AG08395 (cell line): Measurements from ENCODE around the gene NOTO.
"Not testable (repeated sequence)": the region's sequence is repeated elsewhere in the genome, so short reads cannot be mapped to it uniquely, and the experiment has no call there.

ENCODE experiments used
- DNase-seq: peaks from one replicate; pipeline ENCODE4 v3.0.0; 2012; ENCODE audit warnings: mixed read lengths, low spot score

NOTO gene

GRCh38 chr2:73200281-73200680 lies 2.1 kb upstream of the NOTO start:
- DNase-seq, result not testable (repeated sequence)

GRCh38 chr2:73203055-73203681 lies 794 bp downstream of the NOTO start:
- no peak for DNase-seq

GRCh38 chr2:73205611-73206010 lies 3.2 kb downstream of the NOTO start:
- DNase-seq, result no peak

GRCh38 chr2:73208258-73208657 lies 5.9 kb downstream of the NOTO start:
- DNase-seq, result no peak

- DNase-seq, result no peak
Observed at GRCh38 chr2:73210019-73210418, 7.6 kb downstream of the NOTO start.

GRCh38 chr2:73210696-73211095 lies 8.3 kb downstream of the NOTO start:
- no peak for DNase-seq

- DNase-seq, result no peak
Observed at GRCh38 chr2:73212098-73212447, 9.7 kb downstream of the NOTO start.

- DNase-seq, result peak; percentile 88
Observed at GRCh38 chr2:73212448-73213176, 10.2 kb downstream of the NOTO start.

GRCh38 chr2:73214120-73215035 lies 12.0 kb downstream of the NOTO start, which contains the start of gene SMYD5:
Gene SMYD5, plus strand, starts transcription at chr2:73214245. Its CDS starts 22 bp downstream, at chr2:73214267.
- DNase-seq, result peak; percentile 91

GRCh38 chr2:73215254-73215653 lies 12.9 kb downstream of the NOTO start:
- DNase-seq, result no peak

- DNase-seq, result no peak
Observed at GRCh38 chr2:73217160-73217559, 14.8 kb downstream of the NOTO start.

- no peak for DNase-seq
Observed at GRCh38 chr2:73217826-73218225, 15.5 kb downstream of the NOTO start.

GRCh38 chr2:73218298-73218697 lies 15.9 kb downstream of the NOTO start:
- peak; percentile 40 for DNase-seq

- DNase-seq, result no peak
Observed at GRCh38 chr2:73223821-73224220, 21.4 kb downstream of the NOTO start.

- no peak for DNase-seq
Observed at GRCh38 chr2:73225513-73226360, 23.4 kb downstream of the NOTO start.

- DNase-seq, result no peak
Observed at GRCh38 chr2:73227086-73227485, 24.7 kb downstream of the NOTO start.

GRCh38 chr2:73228631-73229030 lies 26.3 kb downstream of the NOTO start:
- DNase-seq, result no peak

- no peak for DNase-seq
Observed at GRCh38 chr2:73232403-73233153, 30.2 kb downstream of the NOTO start.

GRCh38 chr2:73233154-73233931 lies 31.0 kb downstream of the NOTO start, which contains the start of gene PRADC1:
Gene PRADC1, minus strand, starts transcription at chr2:73233239. Its CDS starts 79 bp downstream, at chr2:73233160.
- DNase-seq, result peak; percentile 99
